Measurements from ENCODE around the gene SV2B.

The SV2B gene

DNA sequence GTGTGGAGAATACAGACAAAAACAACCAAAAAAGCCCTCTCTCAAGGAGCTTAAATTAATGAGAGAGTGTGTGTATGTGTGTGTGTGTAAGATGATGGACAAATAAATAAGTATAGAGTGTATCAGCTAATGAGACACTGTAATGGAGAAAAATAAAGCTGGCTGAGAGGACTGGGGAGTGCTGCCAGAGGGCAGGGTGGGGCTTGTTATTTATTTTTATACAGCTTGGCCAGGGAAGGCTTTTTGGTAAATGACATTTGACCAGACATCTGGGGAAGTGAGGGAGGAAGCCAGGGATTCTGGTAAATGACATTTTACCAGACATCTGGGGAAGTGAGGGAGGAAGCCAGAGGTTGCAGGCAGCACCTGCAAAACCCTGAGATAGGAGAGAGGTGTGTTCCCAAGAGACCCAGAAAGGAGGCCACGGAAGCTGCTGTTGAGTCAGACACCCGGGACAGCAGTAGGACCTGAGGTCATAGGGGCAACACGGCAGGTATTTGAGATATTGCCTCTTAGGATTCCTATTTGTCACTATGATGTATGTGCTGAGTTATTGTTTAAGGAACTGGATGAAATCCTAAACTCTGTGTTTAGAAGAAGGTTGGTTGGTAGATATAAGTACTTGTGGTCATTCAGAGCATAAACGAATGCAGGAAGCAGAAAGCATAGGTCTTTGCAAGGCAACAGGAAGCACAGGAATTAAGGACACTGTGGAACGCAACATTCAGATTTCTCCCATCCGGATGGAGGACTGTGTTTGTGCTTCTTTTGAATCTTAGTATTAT is 2.7 kb downstream of the SV2B start:
- DNase-seq (ENCODE audit: low read depth) = no peak
- H3K9ac ChIP-seq (ENCODE audit: low read length) = no peak overlapping the region
- peaks cover 67% of the 10 kb centered on the region for H3K27me3 ChIP-seq (replicated peaks; ENCODE audit: control insufficient read depth, insufficient read depth, low read length)
- H3K4me1 ChIP-seq (ENCODE audit: control insufficient read depth, insufficient read depth, low read length) = peaks cover 12% of the 10 kb centered on the region
- H3K9me3 ChIP-seq (ENCODE audit: control insufficient read depth, low read length) = no peaks in the 10 kb centered on the region
- no peak overlapping the region for H3K4me3 ChIP-seq (ENCODE audit: low read length)
- H3K36me3 ChIP-seq (ENCODE audit: control insufficient read depth, insufficient read depth, low read length, severe bottlenecking) = no peaks in the 10 kb centered on the region

GRCh38 chr15:91104111-91104510 is 4.1 kb downstream of the SV2B start:
- H3K4me1 ChIP-seq (ENCODE audit: control insufficient read depth, insufficient read depth, low read length) = peaks cover 12% of the 10 kb centered on the region
- no peak for DNase-seq (ENCODE audit: low read depth)
- no peak overlapping the region for H3K4me3 ChIP-seq (ENCODE audit: low read length)
- peaks cover 59% of the 10 kb centered on the region for H3K27me3 ChIP-seq (replicated peaks; ENCODE audit: control insufficient read depth, insufficient read depth, low read length)
- H3K9me3 ChIP-seq (ENCODE audit: control insufficient read depth, low read length) = no peaks in the 10 kb centered on the region
- no peak overlapping the region for H3K9ac ChIP-seq (ENCODE audit: low read length)
- H3K36me3 ChIP-seq (ENCODE audit: control insufficient read depth, insufficient read depth, low read length, severe bottlenecking) = no peaks in the 10 kb centered on the region

GRCh38 chr15:91108421-91108820 is 8.4 kb downstream of the SV2B start:
- H3K27me3 ChIP-seq (replicated peaks; ENCODE audit: control insufficient read depth, insufficient read depth, low read length) = peaks cover 22% of the 10 kb centered on the region
- no peaks in the 10 kb centered on the region for H3K4me1 ChIP-seq (ENCODE audit: control insufficient read depth, insufficient read depth, low read length)
- no peaks in the 10 kb centered on the region for H3K36me3 ChIP-seq (ENCODE audit: control insufficient read depth, insufficient read depth, low read length, severe bottlenecking)
- H3K9ac ChIP-seq (ENCODE audit: low read length) = no peak overlapping the region
- no peaks in the 10 kb centered on the region for H3K9me3 ChIP-seq (ENCODE audit: control insufficient read depth, low read length)
- no peak for DNase-seq (ENCODE audit: low read depth)
- no peak overlapping the region for H3K4me3 ChIP-seq (ENCODE audit: low read length)

DNA sequence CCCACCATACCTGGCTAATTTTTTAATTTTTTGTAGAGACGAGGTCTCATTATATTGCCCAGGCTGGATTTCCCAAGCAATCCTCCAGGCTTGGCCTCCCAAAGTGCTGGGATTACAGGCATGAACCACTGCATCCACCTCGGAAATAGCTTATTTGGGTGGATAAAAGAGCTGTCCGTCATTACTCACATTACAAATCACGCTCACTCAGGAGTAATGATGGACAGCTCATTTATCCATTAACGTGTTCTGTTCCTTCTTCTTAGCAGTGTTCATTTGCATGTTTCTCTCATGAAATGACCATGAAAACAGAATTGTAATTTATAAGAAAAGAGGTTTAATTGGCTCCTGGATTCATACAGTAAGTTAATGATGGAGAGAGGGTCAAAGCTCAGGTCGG is 9.8 kb downstream of the SV2B start:
- DNase-seq (ENCODE audit: low read depth) = no peak
- Histone ChIP-seq H3K4me3 (ENCODE audit: low read length) (no peak overlapping the region), H3K9me3 (ENCODE audit: control insufficient read depth, low read length) (no peaks in the 10 kb centered on the region), H3K36me3 (ENCODE audit: control insufficient read depth, insufficient read depth, low read length, severe bottlenecking) (no peaks in the 10 kb centered on the region), H3K9ac (ENCODE audit: low read length) (no peak overlapping the region), H3K27me3 (replicated peaks; ENCODE audit: control insufficient read depth, insufficient read depth, low read length) (peaks cover 19% of the 10 kb centered on the region), H3K4me1 (ENCODE audit: control insufficient read depth, insufficient read depth, low read length) (no peaks in the 10 kb centered on the region)

DNA sequence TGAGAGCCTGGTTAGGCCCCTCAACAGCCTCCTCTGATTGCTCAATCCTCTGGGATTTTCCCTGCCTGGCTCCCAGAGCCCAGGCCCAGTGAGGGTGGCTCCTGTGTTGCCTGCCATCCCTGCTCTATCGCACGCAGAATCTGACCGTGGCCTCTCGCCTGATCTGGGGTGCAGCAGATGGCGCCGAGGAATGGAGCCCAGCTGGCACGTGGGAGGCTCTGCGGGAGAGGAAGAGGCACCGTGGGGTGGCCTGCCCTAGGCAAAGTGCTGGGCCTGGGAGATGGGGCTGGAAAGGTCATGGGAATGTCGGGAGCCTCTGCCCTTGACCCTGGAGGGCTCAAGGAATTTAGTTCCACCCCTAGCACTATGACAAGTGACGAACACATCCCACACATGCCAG is 10.3 kb downstream of the SV2B start:
- Histone ChIP-seq H3K4me3 (ENCODE audit: low read length) (no peak overlapping the region), H3K4me1 (ENCODE audit: control insufficient read depth, insufficient read depth, low read length) (no peaks in the 10 kb centered on the region), H3K9me3 (ENCODE audit: control insufficient read depth, low read length) (no peaks in the 10 kb centered on the region), H3K36me3 (ENCODE audit: control insufficient read depth, insufficient read depth, low read length, severe bottlenecking) (no peaks in the 10 kb centered on the region), H3K27me3 (replicated peaks; ENCODE audit: control insufficient read depth, insufficient read depth, low read length) (peaks cover 14% of the 10 kb centered on the region), H3K9ac (ENCODE audit: low read length) (no peak overlapping the region)
- DNase-seq (ENCODE audit: low read depth) = no peak

DNA sequence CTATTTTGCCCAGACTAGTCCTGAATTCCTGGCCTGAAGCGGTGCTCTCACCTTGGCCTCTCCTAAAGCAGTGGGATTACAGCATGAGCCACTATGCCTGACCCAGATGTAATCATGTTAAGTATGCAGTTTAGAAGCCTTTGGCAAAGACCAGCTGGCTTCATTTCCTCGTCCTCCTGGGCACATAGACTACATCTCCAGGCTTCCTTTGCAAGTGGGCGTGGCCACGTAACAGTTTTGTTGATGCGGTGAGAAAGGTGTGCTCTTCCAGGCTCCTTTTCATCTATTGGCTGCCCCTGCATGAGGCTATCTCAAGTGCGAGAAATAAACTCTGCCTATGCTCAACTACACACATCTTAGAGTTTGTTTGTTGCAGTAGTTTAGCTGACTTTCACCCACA is 13.0 kb downstream of the SV2B start:
- peaks cover 4% of the 10 kb centered on the region for H3K9me3 ChIP-seq (ENCODE audit: control insufficient read depth, low read length)
- H3K36me3 ChIP-seq (ENCODE audit: control insufficient read depth, insufficient read depth, low read length, severe bottlenecking) = no peaks in the 10 kb centered on the region
- no peak overlapping the region for H3K4me3 ChIP-seq (ENCODE audit: low read length)
- no peak for DNase-seq (ENCODE audit: low read depth)
- H3K4me1 ChIP-seq (ENCODE audit: control insufficient read depth, insufficient read depth, low read length) = no peaks in the 10 kb centered on the region
- H3K27me3 ChIP-seq (replicated peaks; ENCODE audit: control insufficient read depth, insufficient read depth, low read length) = peaks cover 2% of the 10 kb centered on the region
- no peak overlapping the region for H3K9ac ChIP-seq (ENCODE audit: low read length)

DNA sequence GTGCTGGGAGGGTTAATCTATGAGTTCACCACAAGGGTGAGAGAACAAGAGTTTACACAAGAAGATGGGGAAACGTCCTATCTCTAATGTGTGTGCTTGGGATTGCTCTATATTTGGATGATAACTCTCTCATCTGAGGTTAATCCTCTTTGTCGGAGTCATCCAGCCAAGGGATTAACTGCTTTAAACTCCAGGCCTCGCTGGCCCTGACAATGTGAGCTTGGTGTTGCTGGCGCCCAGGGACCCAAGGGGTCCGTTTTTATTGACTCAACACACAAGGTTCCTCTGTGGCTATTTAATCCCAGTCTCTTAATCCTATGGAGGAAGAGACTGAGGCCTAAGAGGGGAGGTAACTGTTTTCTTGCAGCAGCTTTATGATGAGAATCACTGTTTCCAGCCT is 14.2 kb downstream of the SV2B start:
- Histone ChIP-seq H3K4me1 (ENCODE audit: control insufficient read depth, insufficient read depth, low read length) (no peaks in the 10 kb centered on the region), H3K27me3 (replicated peaks; ENCODE audit: control insufficient read depth, insufficient read depth, low read length) (no peaks in the 10 kb centered on the region), H3K9me3 (ENCODE audit: control insufficient read depth, low read length) (peaks cover 7% of the 10 kb centered on the region), H3K4me3 (ENCODE audit: low read length) (no peak overlapping the region), H3K9ac (ENCODE audit: low read length) (no peak overlapping the region), H3K36me3 (ENCODE audit: control insufficient read depth, insufficient read depth, low read length, severe bottlenecking) (no peaks in the 10 kb centered on the region)
- DNase-seq (ENCODE audit: low read depth) = no peak

- no peaks in the 10 kb centered on the region for H3K4me1 ChIP-seq (ENCODE audit: control insufficient read depth, insufficient read depth, low read length)
- no peaks in the 10 kb centered on the region for H3K27me3 ChIP-seq (replicated peaks; ENCODE audit: control insufficient read depth, insufficient read depth, low read length)
- H3K36me3 ChIP-seq (ENCODE audit: control insufficient read depth, insufficient read depth, low read length, severe bottlenecking) = no peaks in the 10 kb centered on the region
- no peak for DNase-seq (ENCODE audit: low read depth)
- H3K9ac ChIP-seq (ENCODE audit: low read length) = no peak overlapping the region
- H3K9me3 ChIP-seq (ENCODE audit: control insufficient read depth, low read length) = peaks cover 10% of the 10 kb centered on the region
- H3K4me3 ChIP-seq (ENCODE audit: low read length) = no peak overlapping the region
These were observed 16.3 kb downstream of the SV2B start for GRCh38 chr15:91116113-91117067.

GRCh38 chr15:91117375-91117774 is 17.3 kb downstream of the SV2B start:
- Histone ChIP-seq H3K27me3 (replicated peaks; ENCODE audit: control insufficient read depth, insufficient read depth, low read length) (no peaks in the 10 kb centered on the region), H3K4me3 (ENCODE audit: low read length) (no peak overlapping the region), H3K4me1 (ENCODE audit: control insufficient read depth, insufficient read depth, low read length) (no peaks in the 10 kb centered on the region), H3K9ac (ENCODE audit: low read length) (no peak overlapping the region), H3K9me3 (ENCODE audit: control insufficient read depth, low read length) (peaks cover 10% of the 10 kb centered on the region), H3K36me3 (ENCODE audit: control insufficient read depth, insufficient read depth, low read length, severe bottlenecking) (no peaks in the 10 kb centered on the region)
- DNase-seq (ENCODE audit: low read depth) = no peak

DNA sequence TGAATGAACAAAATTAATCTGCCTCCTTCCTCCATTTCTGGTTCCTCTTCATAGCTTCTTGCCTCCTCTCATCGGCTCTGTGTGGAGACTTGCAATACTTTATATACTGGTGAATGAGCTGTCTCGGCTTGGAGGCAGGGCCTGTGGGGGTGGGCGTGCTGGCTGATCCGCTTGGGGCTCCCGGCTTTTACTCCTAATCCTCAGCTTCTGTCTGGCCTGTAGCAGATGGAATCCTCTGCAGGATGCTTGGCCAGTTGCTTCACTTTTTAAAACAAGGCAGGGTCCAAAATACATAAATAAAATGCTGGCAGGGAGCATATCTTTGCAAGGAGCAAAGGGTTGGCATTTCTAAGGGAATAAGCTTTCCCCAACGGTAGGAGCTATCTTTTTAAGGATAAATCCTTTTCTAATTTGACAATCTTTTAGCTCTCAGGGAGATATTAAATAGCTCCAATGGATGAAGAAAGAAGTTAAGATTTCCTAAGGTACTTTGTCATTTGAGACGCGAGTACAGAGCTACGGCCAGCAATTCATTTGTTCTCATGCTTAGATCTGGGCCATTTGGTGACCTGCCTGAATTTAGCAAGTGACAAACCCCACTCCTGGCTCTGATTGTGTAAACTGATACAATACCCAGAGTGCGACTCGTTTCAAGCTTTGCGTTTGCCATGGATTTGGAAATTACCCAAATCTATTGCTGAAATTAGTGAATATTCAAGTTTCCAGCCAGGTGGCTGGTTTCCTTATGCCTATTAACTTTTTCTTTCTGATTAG is 18.9 kb downstream of the SV2B start:
- no peaks in the 10 kb centered on the region for H3K27me3 ChIP-seq (replicated peaks; ENCODE audit: control insufficient read depth, insufficient read depth, low read length)
- H3K9ac ChIP-seq (ENCODE audit: low read length) = no peak overlapping the region
- H3K9me3 ChIP-seq (ENCODE audit: control insufficient read depth, low read length) = peaks cover 10% of the 10 kb centered on the region
- H3K36me3 ChIP-seq (ENCODE audit: control insufficient read depth, insufficient read depth, low read length, severe bottlenecking) = no peaks in the 10 kb centered on the region
- no peak overlapping the region for H3K4me3 ChIP-seq (ENCODE audit: low read length)
- H3K4me1 ChIP-seq (ENCODE audit: control insufficient read depth, insufficient read depth, low read length) = no peaks in the 10 kb centered on the region
- DNase-seq (ENCODE audit: low read depth) = no peak

DNA sequence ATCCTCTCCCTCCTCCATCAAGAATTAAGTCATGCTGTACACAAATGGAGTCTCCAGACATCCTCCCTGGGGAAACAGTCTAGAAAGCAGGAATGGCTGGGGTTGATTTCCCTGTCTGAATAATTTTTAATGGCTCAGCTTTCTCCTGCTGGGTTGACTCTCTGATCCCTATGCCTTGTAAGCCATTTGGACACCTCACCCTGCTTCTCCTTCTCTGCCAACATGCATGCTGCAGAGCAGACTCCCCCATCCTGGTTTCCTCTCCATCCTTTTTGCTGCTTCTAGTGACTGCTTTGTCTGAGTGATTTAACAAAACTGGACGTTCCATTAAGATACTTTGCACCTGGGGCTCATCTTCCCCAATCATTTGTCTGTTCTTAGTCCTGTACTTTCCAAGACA is 22.2 kb downstream of the SV2B start:
- Histone ChIP-seq H3K4me1 (ENCODE audit: control insufficient read depth, insufficient read depth, low read length) (no peaks in the 10 kb centered on the region), H3K36me3 (ENCODE audit: control insufficient read depth, insufficient read depth, low read length, severe bottlenecking) (no peaks in the 10 kb centered on the region), H3K9ac (ENCODE audit: low read length) (no peak overlapping the region), H3K27me3 (replicated peaks; ENCODE audit: control insufficient read depth, insufficient read depth, low read length) (peaks cover 4% of the 10 kb centered on the region), H3K4me3 (ENCODE audit: low read length) (no peak overlapping the region), H3K9me3 (ENCODE audit: control insufficient read depth, low read length) (peaks cover 5% of the 10 kb centered on the region)
- DNase-seq (ENCODE audit: low read depth) = no peak
